Activated naive CD8-positive, alpha-beta T cell treated with anti-CD3 and anti-CD28 coated beads for 36 hours (primary cell): ENCODE results near the gene PSG3. TPM values are rescaled to one million over a fixed set of nuclear protein-coding genes. Genes with fewer than 3 reads are reported as not detected.
"Not testable (repeated sequence)": the region's sequence is repeated elsewhere in the genome, so short reads cannot be mapped to it uniquely, and the experiment has no call there.

ENCODE experiments used
- DNase-seq: peaks from one replicate; pipeline ENCODE4 v3.0.0; 2021
- H3K27ac Mint-ChIP-seq: one replicate; pipeline ENCODE4 v1.8.0; 2022; ENCODE audit warnings: mild to moderate bottlenecking, moderate library complexity, mixed read lengths
- H3K27me3 Mint-ChIP-seq: one replicate; pipeline ENCODE4 v1.8.0; 2022; ENCODE audit warnings: mild to moderate bottlenecking, mixed read lengths
- H3K36me3 Mint-ChIP-seq: one replicate; pipeline ENCODE4 v1.8.0; 2021; ENCODE audit warnings: mild to moderate bottlenecking, mixed read lengths
- H3K4me1 Mint-ChIP-seq: one replicate; pipeline ENCODE4 v1.8.0; 2021; ENCODE audit warnings: mixed read lengths
- H3K4me3 Mint-ChIP-seq: one replicate; pipeline ENCODE4 v1.8.0; 2022; ENCODE audit warnings: mild to moderate bottlenecking, moderate library complexity, mixed read lengths
- H3K9me3 Mint-ChIP-seq: one replicate; pipeline ENCODE4 v1.8.0; 2022; ENCODE audit warnings: mixed read lengths
- total RNA-seq, 2 experiments: library from RNA; stranded (reverse); gene quantifications; one replicate each; pipeline ENCODE4 v1.2.3, GENCODE V29; 2021

The PSG3 gene
- total RNA-seq, 2 experiments from 2014 or later, result not detected

DNA sequence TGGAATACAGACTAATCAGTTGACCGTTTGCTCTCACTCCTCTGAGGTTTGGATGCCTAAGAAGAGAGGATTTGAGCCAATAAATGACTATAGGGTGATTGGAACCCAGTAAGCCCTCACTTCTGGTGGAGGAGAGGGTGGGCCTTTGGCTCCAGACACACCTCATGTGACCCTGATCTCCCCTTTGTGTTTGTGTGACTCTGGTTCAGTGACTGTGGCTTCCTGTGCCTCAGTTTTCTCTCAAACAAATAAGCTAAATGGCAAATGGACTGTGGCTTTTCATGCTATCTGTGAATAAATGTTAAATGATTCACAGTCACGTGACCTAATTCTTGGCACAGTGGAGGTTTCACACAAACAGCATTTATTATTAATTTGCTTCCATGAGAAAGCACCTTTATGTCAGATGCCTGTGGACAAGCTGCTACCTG is 2.7 kb downstream of the PSG3 start:
- not testable (repeated sequence) for H3K27ac Mint-ChIP-seq, H3K36me3 Mint-ChIP-seq, H3K4me3 Mint-ChIP-seq, H3K4me1 Mint-ChIP-seq, DNase-seq, H3K9me3 Mint-ChIP-seq
- peaks cover 25% of the 10 kb centered on the region for H3K27me3 Mint-ChIP-seq

DNA sequence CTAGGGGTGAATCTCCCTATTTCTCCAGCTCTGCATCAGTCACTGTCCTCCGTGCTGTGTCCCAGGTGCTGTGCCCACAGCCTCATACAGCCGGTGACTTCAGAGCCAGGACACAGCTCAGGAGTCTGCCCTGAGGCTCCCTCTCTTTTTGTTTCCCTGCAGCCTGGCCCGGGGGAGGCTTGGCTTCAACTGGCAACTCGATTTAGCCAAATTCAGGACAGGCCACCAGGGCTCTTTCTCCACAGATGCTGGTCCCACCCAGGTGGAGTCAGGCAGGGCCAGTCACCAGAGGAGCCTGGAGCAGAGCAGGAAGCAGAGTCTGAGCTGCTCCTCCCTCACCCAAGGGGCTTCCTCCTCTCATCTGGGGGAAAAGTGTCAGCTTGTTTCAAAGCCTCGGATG is 11.9 kb downstream of the PSG3 start:
- H3K4me1 Mint-ChIP-seq, H3K4me3 Mint-ChIP-seq, H3K9me3 Mint-ChIP-seq, DNase-seq, H3K36me3 Mint-ChIP-seq, H3K27ac Mint-ChIP-seq: not testable (repeated sequence)
- peaks cover 34% of the 10 kb centered on the region for H3K27me3 Mint-ChIP-seq

GRCh38 chr19:42714000-42714399 is 26.3 kb downstream of the PSG3 start:
- H3K9me3 Mint-ChIP-seq, result peaks cover 18% of the 10 kb centered on the region
- H3K4me3 Mint-ChIP-seq, H3K36me3 Mint-ChIP-seq, H3K4me1 Mint-ChIP-seq, DNase-seq, H3K27ac Mint-ChIP-seq: not testable (repeated sequence)
- H3K27me3 Mint-ChIP-seq, result peaks cover 28% of the 10 kb centered on the region

- H3K27ac Mint-ChIP-seq, DNase-seq: not testable (repeated sequence)
Measured at GRCh38 chr19:42712753-42713152, 27.5 kb downstream of the PSG3 start.

GRCh38 chr19:42710986-42711385 is 29.3 kb downstream of the PSG3 start:
- peaks cover 42% of the 10 kb centered on the region for H3K27me3 Mint-ChIP-seq
- H3K9me3 Mint-ChIP-seq, H3K4me3 Mint-ChIP-seq, H3K27ac Mint-ChIP-seq, DNase-seq, H3K36me3 Mint-ChIP-seq, H3K4me1 Mint-ChIP-seq: not testable (repeated sequence)

More at GRCh38 chr19:42712753-42713152, 27.5 kb downstream of the PSG3 start:
- H3K4me1 Mint-ChIP-seq, H3K36me3 Mint-ChIP-seq, H3K4me3 Mint-ChIP-seq: not testable (repeated sequence)
- Mint-ChIP-seq H3K9me3 (peaks cover 15% of the 10 kb centered on the region), H3K27me3 (peaks cover 39% of the 10 kb centered on the region)

GRCh38 chr19:42697884-42698283 is 42.4 kb downstream of the PSG3 start:
- no peak for DNase-seq
- no peaks in the 10 kb centered on the region for H3K9me3 Mint-ChIP-seq
- H3K36me3 Mint-ChIP-seq, result no peaks in the 10 kb centered on the region
- no peak overlapping the region for H3K4me3 Mint-ChIP-seq
- H3K27ac Mint-ChIP-seq, result no peak overlapping the region
- peaks cover 62% of the 10 kb centered on the region for H3K27me3 Mint-ChIP-seq
- H3K4me1 Mint-ChIP-seq, result no peaks in the 10 kb centered on the region

DNA sequence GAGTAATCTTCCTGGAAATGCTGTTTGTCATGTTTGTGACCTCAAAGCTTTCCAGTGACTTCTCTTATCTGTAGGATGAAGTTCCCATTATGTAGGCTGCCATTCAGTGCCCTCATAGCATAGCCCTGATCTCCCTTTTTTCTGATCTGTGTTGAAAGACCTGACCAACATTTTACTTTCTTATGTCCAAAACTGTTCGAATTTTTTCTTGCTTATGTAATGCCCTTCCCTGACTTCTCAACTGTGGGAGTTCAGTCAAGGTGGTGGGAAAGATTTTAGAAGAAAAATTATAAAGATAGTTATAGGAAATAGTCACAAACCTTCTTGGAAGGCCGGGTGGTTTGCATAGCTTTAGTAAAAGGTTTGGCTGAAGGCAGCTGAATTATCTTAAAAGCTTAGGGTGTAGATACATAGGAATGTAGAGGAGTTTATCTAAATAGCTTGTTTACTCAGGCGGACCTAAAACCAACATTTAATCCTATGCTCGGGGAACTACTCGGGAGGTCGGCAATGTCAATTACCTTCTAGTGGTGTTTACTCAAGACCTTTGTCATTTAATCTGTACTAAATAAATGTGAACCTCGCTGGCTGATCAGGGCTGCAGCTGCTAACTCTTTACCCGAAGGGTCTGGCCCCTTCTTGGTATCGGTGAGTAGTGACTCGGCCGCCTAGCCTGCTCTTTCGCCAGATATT is 44.3 kb downstream of the PSG3 start:
- DNase-seq, result no peak
- no peaks in the 10 kb centered on the region for H3K36me3 Mint-ChIP-seq
- H3K4me1 Mint-ChIP-seq, result no peaks in the 10 kb centered on the region
- H3K27ac Mint-ChIP-seq, result no peak overlapping the region
- H3K9me3 Mint-ChIP-seq, result no peaks in the 10 kb centered on the region
- no peak overlapping the region for H3K4me3 Mint-ChIP-seq
- H3K27me3 Mint-ChIP-seq, result peaks cover 69% of the 10 kb centered on the region

DNA sequence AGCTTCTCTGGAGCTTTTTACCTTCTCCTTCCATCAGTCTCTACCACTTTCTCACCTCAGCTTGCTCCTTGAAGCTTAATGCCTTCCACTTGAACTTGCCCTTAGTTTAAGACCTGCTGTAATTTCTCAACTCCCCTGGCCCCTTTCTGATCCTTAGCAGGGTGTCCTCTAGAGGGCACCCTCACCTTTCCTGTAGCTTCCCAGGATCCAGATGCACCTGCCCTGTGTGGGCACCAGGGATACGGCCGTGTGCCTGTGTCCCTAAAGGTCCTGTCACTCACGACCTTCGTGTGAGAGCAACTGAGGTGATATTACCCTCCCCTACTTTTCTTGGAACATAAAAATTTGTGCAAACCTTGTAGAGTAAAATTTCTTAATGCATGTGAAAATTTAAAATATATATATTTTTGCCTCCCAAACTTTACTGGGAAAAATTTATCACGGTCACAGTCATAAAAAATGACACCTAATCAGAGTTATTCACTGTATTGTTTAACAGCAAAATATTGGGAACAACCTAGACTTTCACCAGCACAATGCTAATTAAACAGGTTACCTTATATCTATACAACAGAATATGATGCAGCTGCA is 46.4 kb downstream of the PSG3 start:
- peak; percentile 2 for DNase-seq
- Mint-ChIP-seq H3K9me3 (no peaks in the 10 kb centered on the region), H3K4me1 (no peaks in the 10 kb centered on the region), H3K27me3 (peaks cover 56% of the 10 kb centered on the region), H3K4me3 (no peak overlapping the region), H3K36me3 (no peaks in the 10 kb centered on the region), H3K27ac (no peak overlapping the region)

GRCh38 chr19:42683917-42684513 is 56.3 kb downstream of the PSG3 start:
- no peaks in the 10 kb centered on the region for H3K36me3 Mint-ChIP-seq
- no peak overlapping the region for H3K27ac Mint-ChIP-seq
- DNase-seq, result no peak
- H3K4me1 Mint-ChIP-seq, result no peaks in the 10 kb centered on the region
- H3K27me3 Mint-ChIP-seq, result peaks cover 17% of the 10 kb centered on the region
- H3K9me3 Mint-ChIP-seq, result peaks cover 31% of the 10 kb centered on the region
- H3K4me3 Mint-ChIP-seq, result no peak overlapping the region

DNA sequence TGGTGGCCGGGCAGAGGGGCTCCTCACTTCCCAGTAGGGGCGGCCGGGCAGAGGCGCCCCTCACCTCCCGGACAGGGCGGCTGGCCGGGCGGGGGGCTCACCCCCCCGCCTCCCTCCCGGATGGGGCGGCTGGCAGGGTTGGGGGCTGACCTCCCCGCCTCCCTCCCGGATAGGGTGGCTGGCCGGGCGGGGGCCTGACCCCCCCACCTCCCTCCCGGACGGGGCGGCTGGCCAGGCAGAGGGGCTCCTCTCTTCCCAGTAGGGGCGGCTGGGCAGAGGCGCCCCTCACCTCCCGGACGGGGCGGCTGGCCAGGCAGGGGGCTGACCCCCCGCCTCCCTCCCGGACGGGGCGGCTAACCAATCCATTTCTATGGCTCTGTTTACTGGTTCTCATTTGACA is 64.0 kb downstream of the PSG3 start:
- not testable (repeated sequence) for H3K4me3 Mint-ChIP-seq, H3K36me3 Mint-ChIP-seq, DNase-seq, H3K27ac Mint-ChIP-seq, H3K4me1 Mint-ChIP-seq
- H3K9me3 Mint-ChIP-seq, result peaks cover 11% of the 10 kb centered on the region
- H3K27me3 Mint-ChIP-seq, result peaks cover 14% of the 10 kb centered on the region

GRCh38 chr19:42674549-42674948 is 65.7 kb downstream of the PSG3 start:
- H3K9me3 Mint-ChIP-seq, result peaks cover 11% of the 10 kb centered on the region
- not testable (repeated sequence) for H3K4me1 Mint-ChIP-seq, DNase-seq, H3K36me3 Mint-ChIP-seq, H3K4me3 Mint-ChIP-seq, H3K27ac Mint-ChIP-seq, H3K27me3 Mint-ChIP-seq

Other genes with a start within 250 kb of the PSG3 start
- 1 to 10 TPM; 3.3 to 3.5 TPM for gene CEACAM1, start 212.0 kb downstream of the PSG3 start, total RNA-seq
- gene CEACAM8, start 145.6 kb downstream of the PSG3 start, total RNA-seq, result not detected
- not detected for gene PSG8, start 25.2 kb upstream of the PSG3 start, total RNA-seq
- not detected for gene PSG1, start 139.2 kb upstream of the PSG3 start, total RNA-seq
- not detected for gene PSG6, start 177.4 kb upstream of the PSG3 start, total RNA-seq
- not detected for gene PSG7, start 196.7 kb upstream of the PSG3 start, total RNA-seq